OCI-LY7 (cell line): ENCODE results near the gene NSD2. TPM values are rescaled to one million over a fixed set of nuclear protein-coding genes. Genes with fewer than 3 reads are reported as not detected.

Source experiments
- BruUV-seq: library from RNA; stranded (reverse); fragments of 400-500 nt; replicated peaks from 2 replicates; lab custom pipeline; 2021; lab: Mats Ljungman, UMichigan
- CTCF ChIA-PET: fragments of 300-600 bp; sonication (Branson Sonifier 250); formaldehyde crosslinking; loops from one replicate; lab custom pipeline; 2022; ENCODE audit warnings: antibody characterized with exemption; ENCODE audit not compliant: unreplicated experiment; lab: Charles Lee
- POLR2A ChIA-PET: fragments of 300-600 bp; sonication (Branson Sonifier 250); formaldehyde crosslinking; loops from one replicate; lab custom pipeline; 2022; ENCODE audit warnings: antibody characterized with exemption; lab: Charles Lee
- DNase-seq: peaks from one replicate; pipeline ENCODE4 v3.0.0-alpha.2; 2015; ENCODE audit warnings: low spot score
- H2AFZ ChIP-seq: fragments of 200-600 bp; sonication (generic), shearing (Covaris generic); 2 replicates; pipeline ENCODE4 v1.6.1; 2014; ENCODE audit warnings: mild to moderate bottlenecking, antibody characterized with exemption, low read length, moderate library complexity
- H3K27ac ChIP-seq: fragments of 200-600 bp; sonication (generic); 2 replicates; pipeline ENCODE4 v1.5.1; 2014; ENCODE audit warnings: mixed run types, low read depth, mild to moderate bottlenecking, moderate library complexity, low read length, inconsistent platforms; ENCODE audit not compliant: poor library complexity, severe bottlenecking
- H3K36me3 ChIP-seq: fragments of 200-600 bp; sonication (generic); 2 replicates; pipeline ENCODE4 v1.6.1; 2014; ENCODE audit warnings: mild to moderate bottlenecking, antibody characterized with exemption, low read length, moderate library complexity, mixed read lengths; ENCODE audit not compliant: insufficient read depth
- H3K4me1 ChIP-seq: fragments of 200-600 bp; sonication (generic); 2 replicates; pipeline ENCODE4 v1.5.1; 2014; ENCODE audit warnings: mild to moderate bottlenecking, low read length; ENCODE audit not compliant: insufficient read depth, poor library complexity, severe bottlenecking
- H3K4me2 ChIP-seq: fragments of 200-600 bp; sonication (generic); 2 replicates; pipeline ENCODE4 v1.6.1; 2014; ENCODE audit warnings: mild to moderate bottlenecking, low read length
- H3K4me3 ChIP-seq: fragments of 200-600 bp; sonication (generic); 2 replicates; pipeline ENCODE4 v1.5.1; 2014; ENCODE audit warnings: mild to moderate bottlenecking, low read depth, low read length; ENCODE audit not compliant: poor library complexity, severe bottlenecking
- H3K79me2 ChIP-seq: fragments of 200-600 bp; sonication (generic); 2 replicates; pipeline ENCODE4 v1.6.1; 2016; ENCODE audit warnings: low read depth, mild to moderate bottlenecking, low read length, moderate library complexity, mixed read lengths; ENCODE audit not compliant: insufficient read depth
- H3K9me2 ChIP-seq: fragments of 200-600 bp; sonication (generic); 2 replicates; pipeline ENCODE4 v1.6.1; 2016; ENCODE audit warnings: mild to moderate bottlenecking, low read length, mixed read lengths; ENCODE audit not compliant: insufficient read depth
- H3K9me3 ChIP-seq: fragments of 200-600 bp; sonication (generic); 2 replicates; pipeline ENCODE4 v1.6.1; 2014; ENCODE audit warnings: mild to moderate bottlenecking, mixed run types, low read length, mixed read lengths
- H4K20me1 ChIP-seq: fragments of 200-600 bp; sonication (generic); 2 replicates; pipeline ENCODE4 v1.6.1; 2014; ENCODE audit warnings: mild to moderate bottlenecking, antibody characterized with exemption, low read length, moderate library complexity, mixed read lengths; ENCODE audit not compliant: insufficient read depth
- EZH2phosphoT487 ChIP-seq: fragments of 200-600 bp; sonication (generic); IDR thresholded peaks from 2 replicates; pipeline ENCODE4 v1.6.1; 2018; ENCODE audit warnings: low read depth, borderline replicate concordance, mild to moderate bottlenecking, mixed run types, antibody characterized with exemption, low read length, moderate library complexity, mixed read lengths
- intact Hi-C: fragments of 100-400 bp; cut with micrococcal nuclease; formaldehyde crosslinking; loops from one replicate; pipeline ENCODE4 v1.10.0; 2022; ENCODE audit not compliant: unreplicated experiment
- total RNA-seq, 2 experiments: library from RNA; depleted of rRNA in 1 of 2; stranded (reverse); fragments of >200 nt in 1 of 2; shearing (Covaris generic) in 1 of 2; gene quantifications; 2 replicates each; pipeline ENCODE4 v1.2.3, GENCODE V29; 2014 to 2022
- TF ChIP-seq, protein P1 (sequence below): fragments of 200-600 bp; sonication (generic); conservative IDR thresholded peaks from 2 replicates; pipeline ENCODE4 v1.5.1; 2014; ENCODE audit warnings: mild to moderate bottlenecking, antibody characterized with exemption, low read length, moderate library complexity, mixed read lengths

The NSD2 gene
- total RNA-seq, 2 experiments from 2014 or later: 169 to 329 TPM

DNA sequence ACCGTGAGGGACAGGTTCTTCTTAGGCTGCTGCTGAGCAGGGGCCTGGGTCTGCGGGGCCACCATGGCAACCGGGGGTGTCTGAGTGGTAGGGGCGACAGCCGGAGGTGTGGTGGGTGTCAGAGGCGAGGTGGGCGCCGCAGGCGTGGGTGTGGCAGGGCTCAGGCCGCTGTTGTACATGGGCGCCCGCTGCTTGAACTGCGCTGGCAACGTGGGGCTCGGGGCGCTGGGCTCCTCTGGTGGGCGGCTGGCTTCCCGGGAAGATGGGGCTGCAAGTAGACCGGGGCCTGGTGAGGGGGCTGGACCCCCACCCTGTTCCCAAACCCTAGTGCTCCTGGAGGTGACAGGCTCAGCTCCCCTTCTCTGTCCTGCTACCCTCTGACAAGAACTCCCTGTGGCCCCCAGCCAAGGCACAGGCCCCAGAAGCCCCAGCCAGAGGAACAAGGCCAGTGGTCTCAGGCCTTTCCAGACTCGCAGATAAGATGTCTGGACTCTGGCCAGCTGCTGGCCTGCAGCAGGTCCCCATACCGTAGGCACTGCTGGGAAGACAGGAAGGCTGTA lies 112.7 kb downstream of the NSD2 start:
- no peak overlapping the region for H3K27ac ChIP-seq
- no peak for DNase-seq
- intact Hi-C loops: no loop called here
- peaks cover 97% of the 10 kb centered on the region for H3K36me3 ChIP-seq
- TF ChIP-seq EZH2phosphoT487: no peak
- TF ChIP-seq, protein P1, sequence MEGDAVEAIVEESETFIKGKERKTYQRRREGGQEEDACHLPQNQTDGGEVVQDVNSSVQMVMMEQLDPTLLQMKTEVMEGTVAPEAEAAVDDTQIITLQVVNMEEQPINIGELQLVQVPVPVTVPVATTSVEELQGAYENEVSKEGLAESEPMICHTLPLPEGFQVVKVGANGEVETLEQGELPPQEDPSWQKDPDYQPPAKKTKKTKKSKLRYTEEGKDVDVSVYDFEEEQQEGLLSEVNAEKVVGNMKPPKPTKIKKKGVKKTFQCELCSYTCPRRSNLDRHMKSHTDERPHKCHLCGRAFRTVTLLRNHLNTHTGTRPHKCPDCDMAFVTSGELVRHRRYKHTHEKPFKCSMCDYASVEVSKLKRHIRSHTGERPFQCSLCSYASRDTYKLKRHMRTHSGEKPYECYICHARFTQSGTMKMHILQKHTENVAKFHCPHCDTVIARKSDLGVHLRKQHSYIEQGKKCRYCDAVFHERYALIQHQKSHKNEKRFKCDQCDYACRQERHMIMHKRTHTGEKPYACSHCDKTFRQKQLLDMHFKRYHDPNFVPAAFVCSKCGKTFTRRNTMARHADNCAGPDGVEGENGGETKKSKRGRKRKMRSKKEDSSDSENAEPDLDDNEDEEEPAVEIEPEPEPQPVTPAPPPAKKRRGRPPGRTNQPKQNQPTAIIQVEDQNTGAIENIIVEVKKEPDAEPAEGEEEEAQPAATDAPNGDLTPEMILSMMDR: no peak
- POLR2A ChIA-PET: no interaction called here
- H3K9me2 ChIP-seq: no peaks in the 10 kb centered on the region
- no peaks in the 10 kb centered on the region for H3K9me3 ChIP-seq
- H4K20me1 ChIP-seq: no peaks in the 10 kb centered on the region
- no peak overlapping the region for H3K4me3 ChIP-seq
- CTCF ChIA-PET: no interaction called here
- no peak overlapping the region for H2AFZ ChIP-seq
- H3K4me2 ChIP-seq: no peak overlapping the region
- no TSS peak for BruUV-seq
- no peaks in the 10 kb centered on the region for H3K79me2 ChIP-seq
- H3K4me1 ChIP-seq: no peaks in the 10 kb centered on the region

DNA sequence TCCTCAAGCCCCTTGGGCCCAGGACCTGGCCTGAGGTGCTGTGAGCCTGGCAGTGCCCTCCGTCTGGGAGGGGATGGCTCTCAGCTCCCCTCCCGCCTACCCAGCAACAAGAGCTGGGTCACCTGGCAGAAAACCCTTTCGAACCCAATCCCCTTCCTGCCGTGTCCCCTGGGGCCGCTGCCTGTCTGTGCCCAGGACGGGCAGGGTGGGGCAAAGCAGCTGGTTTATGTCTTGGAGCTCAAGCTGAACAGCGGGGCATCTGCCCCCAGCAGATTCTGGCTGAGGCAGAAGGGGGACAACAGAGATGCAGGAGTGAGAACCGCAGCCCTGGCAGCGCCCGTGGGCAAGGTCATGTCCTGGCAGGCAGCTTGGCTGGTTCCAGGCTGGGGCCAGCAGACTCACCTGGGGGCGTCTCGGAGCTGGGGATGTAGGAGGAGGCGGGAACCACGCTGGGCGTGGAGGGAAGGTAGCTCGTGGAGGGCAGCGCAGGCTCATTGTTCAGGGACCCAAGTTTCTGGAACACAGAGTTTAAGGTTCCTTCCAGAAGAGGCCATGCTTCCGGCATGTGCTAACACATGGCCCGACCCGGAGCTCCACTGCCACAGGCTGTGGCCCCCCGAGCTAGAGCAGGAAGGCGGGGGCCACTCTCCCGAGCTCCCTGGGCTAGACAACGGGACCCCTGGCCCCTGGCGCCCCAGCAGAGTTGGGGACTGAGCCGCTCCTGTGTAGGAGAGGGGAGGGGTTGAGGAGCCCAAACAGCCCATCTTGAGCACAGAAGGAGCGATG lies 113.4 kb downstream of the NSD2 start:
- no peak overlapping the region for H3K4me3 ChIP-seq
- no peak overlapping the region for H2AFZ ChIP-seq
- no peaks in the 10 kb centered on the region for H3K9me2 ChIP-seq
- H3K4me1 ChIP-seq: no peaks in the 10 kb centered on the region
- CTCF ChIA-PET: no interaction called here
- peaks cover 96% of the 10 kb centered on the region for H3K36me3 ChIP-seq
- POLR2A ChIA-PET: interaction anchor here (0.6 kb wide), 1 partner anchor 45 kb away, joined by 3 read pairs; no protein-coding TSS in a partner anchor
- no peaks in the 10 kb centered on the region for H4K20me1 ChIP-seq
- no peak overlapping the region for H3K4me2 ChIP-seq
- H3K27ac ChIP-seq: no peak overlapping the region
- H3K79me2 ChIP-seq: no peaks in the 10 kb centered on the region
- intact Hi-C loops: no loop called here
- no TSS peak for BruUV-seq
- no peak for DNase-seq
- TF ChIP-seq, protein P1: no peak
- TF ChIP-seq EZH2phosphoT487: no peak
- no peaks in the 10 kb centered on the region for H3K9me3 ChIP-seq

DNA sequence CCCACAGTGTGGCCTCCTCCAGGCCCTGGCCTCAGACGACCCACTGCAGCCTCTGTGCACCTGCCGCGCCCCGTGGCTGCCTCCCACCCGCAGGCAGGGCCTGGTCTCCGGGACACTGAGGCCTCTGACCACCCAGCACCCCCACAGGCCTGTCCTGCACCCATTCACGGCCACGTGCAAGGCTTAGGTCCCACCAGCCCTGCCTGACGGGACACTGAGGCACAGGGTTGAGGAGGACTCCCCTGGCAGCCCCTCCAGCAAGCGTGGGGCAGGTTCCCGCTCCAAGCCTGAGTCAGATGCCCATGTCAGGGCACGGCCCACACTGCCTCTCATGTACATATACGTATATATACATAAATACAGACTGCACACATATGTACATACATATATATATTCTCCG lies 114.1 kb downstream of the NSD2 start:
- Histone ChIP-seq H3K9me3 (no peaks in the 10 kb centered on the region), H3K79me2 (no peaks in the 10 kb centered on the region), H3K9me2 (no peaks in the 10 kb centered on the region), H3K4me3 (no peak overlapping the region), H4K20me1 (no peaks in the 10 kb centered on the region), H3K36me3 (peaks cover 96% of the 10 kb centered on the region), H3K4me2 (no peak overlapping the region), H2AFZ (no peak overlapping the region), H3K27ac (no peak overlapping the region), H3K4me1 (no peaks in the 10 kb centered on the region)
- POLR2A ChIA-PET: no interaction called here
- DNase-seq: no peak
- intact Hi-C loops: no loop called here
- TF ChIP-seq, protein P1: no peak
- TF ChIP-seq EZH2phosphoT487: no peak
- BruUV-seq: no TSS peak
- CTCF ChIA-PET: no interaction called here
